Measurements from ENCODE around the gene TENM3.
"Not testable (repeated sequence)": the region's sequence is repeated elsewhere in the genome, so short reads cannot be mapped to it uniquely, and the experiment has no call there.

TENM3 gene

DNA sequence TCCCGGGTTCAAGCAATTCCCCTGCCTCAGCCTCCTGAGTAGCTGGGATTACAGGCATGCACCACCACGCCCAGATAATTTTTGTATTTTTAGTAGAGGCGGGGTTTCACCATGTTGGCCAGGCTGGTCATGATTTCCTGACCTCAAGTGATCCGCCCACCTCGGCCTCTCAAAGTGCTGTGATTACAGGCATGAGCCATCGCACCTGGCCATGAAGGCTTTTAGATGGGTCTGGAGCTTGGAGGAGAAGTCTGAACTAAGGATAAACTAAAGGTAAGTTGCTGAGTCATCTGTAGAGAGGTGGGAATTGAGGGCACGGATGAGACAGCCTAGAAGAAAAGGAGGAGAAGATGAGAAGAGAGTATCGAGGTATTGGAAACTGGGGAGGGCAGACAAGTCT lies at the start of gene TENM3:
Gene TENM3, plus strand, starts transcription at position 199 of the 400 bp plus-strand sequence. CDS start 80,619 bp downstream, outside the sequence.
- DNase-seq: not testable (repeated sequence)

DNA sequence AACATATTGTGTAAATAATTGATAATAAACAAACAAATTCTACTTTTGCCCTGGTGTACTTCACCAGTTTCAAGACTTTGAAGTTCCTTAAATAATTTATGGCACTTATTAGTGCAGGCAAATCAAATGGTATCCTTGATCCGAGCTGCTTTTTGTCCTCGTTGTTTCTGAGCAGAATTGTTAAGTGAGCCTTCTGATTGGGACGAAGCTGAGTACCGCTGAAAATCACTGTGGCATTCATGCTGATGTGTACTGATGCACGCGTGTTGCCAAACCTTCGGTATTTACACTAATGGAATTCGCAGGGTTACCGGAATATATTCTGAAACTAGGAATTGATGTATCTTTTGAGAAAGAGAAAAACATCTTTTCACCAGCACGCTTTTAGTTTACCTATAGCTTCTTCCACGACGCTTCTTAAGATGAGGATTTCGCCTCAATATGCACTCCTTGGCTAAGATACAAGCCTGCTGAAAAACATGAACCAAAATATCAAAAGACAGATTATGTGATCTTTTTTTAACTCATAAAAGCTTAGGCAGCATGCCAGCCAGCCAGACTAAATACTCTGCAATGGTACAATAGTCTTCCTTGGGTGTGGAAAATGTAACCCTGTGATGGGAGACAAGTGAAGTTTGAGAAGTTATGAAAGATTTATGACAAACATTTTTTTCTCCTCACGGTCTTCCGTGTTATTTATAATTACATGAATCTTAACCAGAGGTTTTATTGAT lies 48.9 kb upstream of the TENM3 start:
- DNase-seq: no peak

DNA sequence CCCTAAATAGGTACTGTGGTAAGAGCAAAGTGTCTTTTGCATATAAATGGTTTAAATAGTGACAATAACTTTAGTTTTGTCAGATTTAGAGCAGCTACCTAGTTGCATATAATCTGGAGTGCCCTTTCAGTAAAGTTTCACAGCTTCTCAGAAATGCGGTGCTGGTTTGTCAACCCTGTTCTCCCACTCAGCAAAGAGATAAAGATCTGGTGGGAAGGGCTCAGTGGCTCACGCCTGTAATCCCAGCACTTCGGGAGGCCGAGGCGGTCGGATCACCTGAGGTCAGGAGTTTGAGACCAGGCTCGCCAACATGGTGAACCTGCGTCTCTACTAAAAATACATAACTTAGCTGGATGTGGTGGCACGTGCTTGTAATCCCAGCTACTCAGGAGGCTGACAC lies 45.6 kb upstream of the TENM3 start:
- no peak for DNase-seq

DNA sequence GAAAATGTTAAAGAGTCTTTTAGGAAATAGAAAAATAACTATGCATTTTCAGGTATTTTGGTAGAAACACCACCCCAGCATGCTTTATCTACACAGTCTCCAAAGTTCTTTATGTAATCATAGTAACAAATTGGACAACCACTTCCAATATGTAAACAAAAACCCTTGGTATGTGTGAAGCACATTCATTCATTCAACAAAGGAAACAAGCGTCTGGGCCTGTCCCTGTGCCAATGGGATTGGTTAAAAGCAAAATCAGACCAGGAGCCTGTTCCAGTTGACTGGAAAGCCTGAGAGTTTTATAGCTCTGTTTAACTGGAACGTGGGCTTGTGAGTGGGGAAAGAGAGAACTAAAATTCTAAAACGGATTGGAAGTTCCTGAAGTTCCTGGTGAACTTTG lies 41.3 kb upstream of the TENM3 start:
- DNase-seq: no peak

DNA sequence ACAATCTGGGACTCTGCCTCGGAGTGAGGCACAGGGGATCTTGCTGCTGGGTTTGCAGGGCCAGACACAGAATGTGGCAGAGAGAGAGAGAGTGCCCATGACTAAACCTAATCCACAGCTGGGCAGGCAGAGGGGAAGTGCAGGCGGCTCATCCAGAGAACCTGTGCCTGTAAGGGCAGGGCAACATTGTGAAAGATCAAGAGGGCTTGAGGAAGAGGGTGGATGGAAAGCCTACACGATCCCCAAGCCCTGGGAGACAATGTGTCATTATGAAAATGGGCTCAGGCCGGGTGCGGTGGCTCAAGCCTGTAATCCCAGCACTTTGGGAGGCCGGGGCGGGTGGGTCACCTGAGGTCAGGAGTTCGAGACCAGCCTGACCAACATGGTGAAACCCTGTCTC lies 40.6 kb upstream of the TENM3 start:
- no peak for DNase-seq

DNA sequence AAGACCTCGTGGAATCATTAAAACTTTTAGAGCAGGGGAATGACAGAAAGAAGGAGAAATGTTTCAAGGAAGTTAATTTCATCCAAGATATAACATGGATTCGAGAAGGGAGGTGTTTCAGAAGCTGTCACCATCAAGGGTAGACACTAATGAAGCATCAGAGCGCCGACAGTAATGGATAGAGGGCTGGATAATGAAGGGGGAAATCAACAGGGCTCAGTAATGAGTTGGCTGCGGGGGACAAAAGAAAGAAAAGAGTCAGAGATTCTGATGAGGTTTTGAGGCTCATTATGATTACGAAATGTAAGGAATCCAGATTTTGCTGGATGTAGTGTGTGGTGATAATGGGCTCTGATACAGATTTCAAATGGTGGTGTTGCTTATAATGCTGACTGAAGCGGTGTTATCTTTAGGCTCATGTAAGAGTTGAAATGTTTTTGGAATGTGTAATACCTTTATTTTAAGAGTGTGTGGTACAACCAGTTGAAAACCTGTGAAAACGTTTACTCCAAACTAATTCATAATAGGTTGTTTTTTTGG lies 39.3 kb upstream of the TENM3 start:
- no peak for DNase-seq

DNA sequence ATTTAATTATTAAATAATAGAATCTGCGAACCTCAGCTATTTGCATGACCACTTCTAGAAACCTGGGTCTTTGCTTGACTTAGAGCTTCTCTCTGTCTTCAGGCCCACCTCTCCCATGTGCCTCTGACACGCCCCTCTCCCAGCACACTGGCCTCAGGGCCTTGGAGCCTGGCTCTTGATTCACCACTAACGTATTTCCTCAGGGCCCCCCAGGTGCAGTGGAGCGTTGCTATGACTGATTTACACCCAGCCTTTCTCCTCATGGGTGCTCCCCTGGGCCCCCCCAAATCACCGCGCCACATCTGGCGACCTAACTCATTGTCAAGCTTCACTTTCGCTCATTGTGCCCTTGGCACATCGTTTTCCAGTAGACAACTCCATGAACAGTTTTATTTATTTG lies 37.9 kb upstream of the TENM3 start:
- no peak for DNase-seq

DNA sequence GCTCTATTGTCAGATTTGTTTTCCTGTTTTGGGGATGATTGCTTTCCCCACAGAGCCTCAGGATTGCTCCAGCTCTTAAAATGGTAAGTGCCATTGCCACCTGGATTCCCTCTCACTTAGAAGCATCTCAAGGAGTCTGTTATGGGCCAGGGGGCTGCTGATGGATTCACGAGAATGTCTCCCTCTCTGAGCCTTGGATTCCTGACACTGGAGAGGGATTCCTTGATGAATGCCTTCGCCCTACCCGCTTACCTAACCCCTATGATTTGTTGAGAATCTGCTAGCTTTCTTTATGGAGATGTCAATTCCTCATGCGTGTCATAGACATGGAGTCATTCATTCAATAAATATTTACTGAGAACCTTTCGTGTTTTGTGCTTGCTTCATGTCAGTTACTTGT lies 36.9 kb upstream of the TENM3 start:
- no peak for DNase-seq

DNA sequence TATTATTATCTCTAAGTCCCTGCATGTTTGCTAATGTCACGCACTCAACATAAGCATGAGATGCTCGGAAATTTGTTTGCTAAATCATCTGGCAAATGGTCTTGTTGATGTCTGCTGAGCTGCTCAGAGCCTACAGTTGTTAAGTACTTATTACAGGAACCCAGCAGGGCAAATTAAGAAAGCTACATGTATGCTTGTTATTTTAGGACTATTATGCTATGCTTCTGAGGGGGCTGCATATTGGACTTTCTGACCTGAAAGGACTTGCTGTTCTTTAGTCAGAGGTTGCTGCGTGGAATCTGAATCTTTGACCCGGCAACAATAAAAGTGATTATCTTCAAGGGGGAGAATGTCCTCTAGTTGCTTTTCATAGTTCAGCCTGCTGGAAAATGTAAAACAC lies 36.3 kb upstream of the TENM3 start:
- no peak for DNase-seq

DNA sequence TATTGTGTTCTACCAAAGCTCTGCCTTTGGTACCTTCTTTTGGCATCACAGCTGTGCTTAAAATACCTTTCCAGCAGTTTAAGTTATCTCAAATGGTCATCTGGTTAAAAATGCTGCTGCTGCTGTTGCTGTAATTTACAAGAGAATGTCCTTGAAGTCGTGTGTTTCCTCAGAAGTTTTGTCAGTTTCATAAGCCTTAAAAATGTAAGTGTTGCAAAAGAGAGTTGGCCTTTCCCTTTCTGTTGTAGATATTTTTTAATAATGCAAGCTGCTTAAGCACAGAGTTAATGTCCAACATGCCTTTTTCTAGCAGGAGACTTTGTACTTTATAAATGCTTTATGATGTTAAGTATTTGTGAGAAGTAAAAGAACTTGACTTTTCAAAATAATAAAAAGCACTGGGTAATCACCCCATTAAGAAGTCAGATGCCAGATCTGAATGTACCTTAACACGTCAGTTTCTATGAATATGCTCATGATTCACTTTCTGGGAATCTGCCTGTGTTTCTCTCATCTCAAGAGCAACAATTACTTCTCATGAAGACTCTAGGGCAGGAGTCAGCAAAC lies 35.3 kb upstream of the TENM3 start:
- DNase-seq: no peak

DNA sequence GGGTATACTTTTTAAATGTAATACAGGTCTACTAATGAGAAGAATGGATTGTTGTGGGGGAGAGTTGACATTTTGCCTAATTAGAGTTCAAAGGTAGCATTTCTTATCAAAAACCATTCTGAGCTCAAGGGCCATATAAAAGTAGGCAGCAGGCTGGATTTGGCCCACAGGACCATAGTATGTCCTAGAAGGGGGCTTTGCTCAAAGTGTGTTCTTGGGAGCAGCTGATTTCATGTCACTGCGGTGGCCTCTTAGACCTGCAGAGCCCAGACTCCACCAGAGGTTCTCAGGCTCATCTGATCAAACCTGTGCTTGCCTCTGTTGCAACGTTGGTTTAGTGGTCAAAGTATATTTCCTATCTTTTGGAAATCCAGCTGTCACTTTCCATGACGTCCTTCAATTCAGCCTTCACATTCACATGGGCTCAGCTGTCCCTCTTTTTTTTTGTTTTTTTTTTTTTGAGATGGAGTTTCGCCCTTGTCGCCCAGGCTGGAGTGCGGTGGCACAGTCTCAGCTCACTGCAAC lies 34.6 kb upstream of the TENM3 start:
- no peak for DNase-seq

DNA sequence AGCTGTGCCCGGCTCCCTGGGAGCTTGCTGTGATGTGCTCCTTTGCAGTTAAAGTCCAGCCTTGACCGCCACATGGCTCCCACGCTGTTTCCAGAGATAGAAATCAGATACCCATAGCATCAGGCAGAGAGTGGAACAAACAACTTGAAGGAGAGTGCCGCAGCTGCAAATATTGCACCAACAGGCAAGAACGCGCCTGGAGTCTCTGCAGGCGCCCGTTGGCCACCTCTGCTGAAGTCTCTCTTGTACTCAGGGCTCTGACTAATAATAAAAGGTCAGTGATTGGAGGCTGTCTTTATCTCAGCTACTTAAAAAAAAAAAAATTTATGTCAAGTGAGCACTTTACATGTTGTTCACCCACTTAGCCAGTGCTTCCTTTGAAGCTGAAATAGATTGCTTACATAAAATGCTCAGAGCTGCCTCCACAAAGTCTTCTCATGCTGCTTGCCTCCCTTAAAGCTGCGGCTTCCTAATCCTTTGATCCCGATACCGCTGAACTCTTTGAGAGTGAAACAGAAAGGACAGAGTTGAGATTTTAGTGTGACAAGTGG lies 30.9 kb upstream of the TENM3 start:
- no peak for DNase-seq

DNA sequence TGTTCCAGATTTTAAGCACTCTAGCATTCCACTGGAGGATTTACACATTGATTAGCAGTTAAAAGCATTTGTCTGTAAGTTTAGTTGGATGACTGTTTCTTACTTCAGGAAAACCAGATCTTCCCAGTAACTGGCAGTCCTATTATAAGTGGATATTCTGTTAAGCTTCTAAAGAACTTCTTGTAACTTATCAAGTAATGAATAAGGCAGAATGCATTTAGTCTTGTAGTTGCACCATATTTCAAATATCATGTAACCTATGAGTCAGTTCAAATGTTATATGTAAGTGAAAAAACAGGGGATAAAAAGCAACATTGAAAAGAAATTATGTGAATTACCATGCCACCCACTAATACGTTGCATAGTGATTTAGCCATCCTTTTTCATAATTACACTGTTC lies 30.2 kb upstream of the TENM3 start:
- DNase-seq: no peak

DNA sequence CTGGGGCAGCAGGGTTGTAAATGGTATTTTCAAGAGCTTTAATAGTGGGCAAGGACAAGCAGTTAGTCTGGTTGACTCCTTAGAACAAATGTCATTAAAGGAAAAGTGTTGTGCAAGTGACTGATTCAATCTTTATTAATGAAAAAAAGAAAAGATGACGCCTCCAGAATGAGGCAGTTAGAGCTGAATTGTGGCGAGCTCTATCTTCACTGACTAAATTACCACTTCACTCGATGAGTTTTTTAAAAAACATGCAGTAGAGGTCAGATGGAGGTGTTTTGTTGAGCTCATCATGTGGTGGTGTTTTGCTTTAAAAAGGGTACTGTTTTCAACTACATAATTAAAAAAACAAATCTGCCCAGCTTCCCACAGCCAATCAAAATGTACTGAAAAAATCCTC lies 28.1 kb upstream of the TENM3 start:
- DNase-seq: no peak

DNA sequence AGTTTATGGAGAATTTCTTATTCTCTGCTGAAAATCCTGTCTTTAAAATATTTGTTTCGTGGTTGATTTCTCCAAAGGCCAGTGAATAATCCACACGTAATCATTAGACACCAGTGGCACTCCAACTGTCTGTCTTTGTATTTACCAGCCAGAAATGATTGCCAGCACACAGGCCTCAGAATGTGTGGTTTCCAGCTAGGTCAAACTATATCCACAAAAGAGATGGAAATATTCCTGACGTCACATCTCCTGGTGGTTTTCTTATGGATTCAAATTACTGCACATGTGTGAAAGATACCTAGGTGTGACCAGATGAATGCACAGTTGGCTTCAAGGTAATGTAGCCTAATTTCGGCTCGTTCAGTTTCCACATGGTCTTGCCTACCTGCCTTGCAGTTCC lies 27.2 kb upstream of the TENM3 start:
- no peak for DNase-seq

DNA sequence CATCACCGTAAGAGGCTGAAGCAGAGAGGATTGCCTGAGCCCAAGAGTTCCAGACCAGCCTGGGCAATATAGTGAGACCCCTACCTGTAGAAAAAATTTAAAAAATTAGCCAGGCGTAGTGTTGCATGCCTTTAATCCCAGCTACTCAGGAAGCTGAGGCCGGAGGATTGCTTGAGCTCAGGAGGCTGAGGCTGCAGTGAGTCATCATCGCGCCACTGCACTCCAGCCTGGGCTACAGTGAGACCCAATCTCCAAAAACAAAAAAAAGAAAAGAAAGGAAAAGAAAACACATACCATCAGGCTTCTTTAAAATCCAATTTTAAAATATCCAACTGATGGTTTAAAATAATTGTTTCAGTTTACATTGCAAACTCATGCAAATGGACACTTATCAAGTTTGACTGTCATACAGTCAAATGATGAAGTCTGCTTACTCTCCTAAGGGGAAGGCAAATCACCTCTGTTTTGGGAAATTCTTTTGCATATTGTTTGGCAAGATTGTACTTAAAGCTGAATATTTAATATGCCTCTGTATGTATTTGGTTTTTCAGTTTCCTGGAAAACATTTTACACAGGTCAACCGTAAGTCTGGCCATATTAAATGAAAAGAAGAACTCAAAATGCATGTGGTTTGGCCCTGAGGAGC lies 23.7 kb upstream of the TENM3 start:
- no peak for DNase-seq

DNA sequence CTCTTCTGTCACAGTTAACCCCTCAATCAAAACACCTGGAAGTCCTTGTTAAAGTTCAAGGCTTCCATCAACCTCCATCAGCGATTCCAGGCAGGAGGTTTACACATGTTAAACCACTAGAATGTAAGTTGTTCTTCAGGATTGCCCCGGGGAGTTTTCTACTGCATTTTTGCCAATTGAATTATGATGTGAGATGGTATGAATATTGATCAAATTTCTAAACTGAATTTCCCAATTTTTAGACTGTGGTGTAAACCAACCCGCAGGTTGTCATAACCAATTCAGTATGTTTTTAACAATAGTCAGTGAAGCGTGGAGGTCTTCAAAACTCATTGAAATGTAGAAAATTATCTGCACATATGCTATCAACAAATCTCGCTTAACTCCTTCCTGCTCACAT lies 21.2 kb upstream of the TENM3 start:
- no peak for DNase-seq

DNA sequence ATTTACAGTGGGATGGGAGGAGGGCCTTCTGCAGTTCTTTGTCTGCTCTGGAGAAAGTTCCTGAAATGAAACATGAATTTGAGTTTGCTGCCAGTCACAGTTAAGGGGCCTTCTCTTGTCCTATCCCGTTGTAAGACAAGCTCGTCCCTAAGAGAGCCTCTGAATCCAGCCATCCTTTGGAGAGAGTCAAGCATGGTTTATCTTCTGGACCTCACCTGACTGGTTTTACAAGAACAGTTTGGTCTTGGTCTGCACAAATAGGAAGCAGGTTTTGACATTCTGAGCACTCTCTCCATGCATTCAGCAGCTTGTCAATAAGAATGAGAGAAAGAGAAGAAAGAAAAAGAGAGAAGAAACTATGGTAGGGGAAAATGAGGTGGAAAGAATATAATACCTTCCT lies 20.4 kb upstream of the TENM3 start:
- DNase-seq: no peak

DNA sequence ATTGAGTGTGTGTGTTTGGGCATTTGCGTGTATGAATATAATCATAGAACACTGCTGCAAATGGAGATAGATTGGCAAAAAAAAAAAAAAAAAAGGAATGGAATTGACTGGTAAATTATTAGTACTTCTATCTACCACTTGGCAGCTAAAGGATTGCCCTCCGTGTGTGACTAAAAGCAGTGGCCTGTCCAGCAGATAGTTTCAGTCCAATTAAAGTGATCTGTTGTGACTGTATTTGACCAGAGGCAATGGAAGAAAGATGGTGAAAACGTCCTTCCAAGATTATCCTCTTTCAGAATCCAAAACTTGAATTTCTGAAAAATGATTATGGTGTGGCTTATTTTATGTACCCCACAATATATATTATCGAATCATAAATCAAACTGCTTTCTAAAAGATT lies 19.5 kb upstream of the TENM3 start:
- DNase-seq: no peak

DNA sequence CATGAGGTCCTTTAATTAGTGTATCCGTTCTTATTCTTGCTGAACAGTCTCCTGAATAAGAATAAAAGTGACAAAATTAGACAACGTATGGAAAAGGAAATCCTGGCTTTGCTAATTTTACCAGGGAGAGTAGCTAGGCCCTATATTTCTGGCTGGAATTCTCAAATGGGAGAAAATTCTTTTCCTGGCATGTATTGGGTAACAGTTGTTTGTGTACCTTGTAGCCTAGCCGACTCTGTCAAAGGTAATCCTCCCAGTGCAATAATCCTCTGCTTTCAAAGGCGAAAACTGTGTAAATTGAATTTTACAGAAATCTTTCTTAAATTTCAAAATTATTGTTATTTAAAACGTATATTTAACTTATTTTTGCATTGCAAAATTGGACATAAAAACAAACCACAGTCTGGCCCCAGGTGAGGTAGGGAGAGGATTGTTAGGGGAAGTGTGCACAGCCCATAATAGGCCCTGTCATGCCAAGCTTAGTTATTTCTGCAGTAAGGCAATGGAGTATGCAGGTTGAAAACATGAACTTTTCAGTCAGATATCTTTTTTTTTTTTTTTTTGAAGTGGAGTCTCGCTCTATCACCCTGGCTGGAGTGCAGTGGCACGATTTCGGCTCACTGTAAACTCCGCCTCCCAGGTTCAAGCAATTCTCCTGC lies 18.9 kb upstream of the TENM3 start:
- DNase-seq: no peak

DNA sequence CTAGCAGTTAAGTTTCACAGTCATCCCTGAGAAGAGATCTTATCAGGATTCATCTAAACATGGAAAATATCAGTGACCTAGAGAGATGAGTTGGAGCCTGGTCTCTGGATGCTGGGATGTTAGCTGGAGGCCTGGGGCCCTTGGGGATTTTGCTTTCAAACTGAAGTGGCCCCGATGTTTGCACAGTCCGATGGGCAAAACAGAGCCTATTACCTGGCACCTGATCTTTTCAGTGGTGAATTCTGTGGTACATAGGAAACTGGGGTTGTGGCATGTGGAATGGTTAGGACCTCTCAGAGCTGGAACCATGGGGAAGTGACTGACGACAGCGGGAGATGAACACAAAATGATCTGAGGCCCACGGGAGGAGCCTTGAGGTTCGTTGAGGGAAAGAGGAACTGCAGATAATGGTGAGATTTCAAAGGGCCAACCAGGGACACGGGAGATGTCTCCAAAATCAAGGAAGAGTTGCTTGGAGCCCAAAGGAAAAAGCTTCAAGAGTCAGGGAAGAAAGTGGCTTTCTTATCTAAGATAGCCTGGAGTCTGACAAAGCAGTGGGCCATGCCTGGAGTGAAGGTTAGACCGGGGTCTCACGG lies 17.8 kb upstream of the TENM3 start:
- no peak for DNase-seq

DNA sequence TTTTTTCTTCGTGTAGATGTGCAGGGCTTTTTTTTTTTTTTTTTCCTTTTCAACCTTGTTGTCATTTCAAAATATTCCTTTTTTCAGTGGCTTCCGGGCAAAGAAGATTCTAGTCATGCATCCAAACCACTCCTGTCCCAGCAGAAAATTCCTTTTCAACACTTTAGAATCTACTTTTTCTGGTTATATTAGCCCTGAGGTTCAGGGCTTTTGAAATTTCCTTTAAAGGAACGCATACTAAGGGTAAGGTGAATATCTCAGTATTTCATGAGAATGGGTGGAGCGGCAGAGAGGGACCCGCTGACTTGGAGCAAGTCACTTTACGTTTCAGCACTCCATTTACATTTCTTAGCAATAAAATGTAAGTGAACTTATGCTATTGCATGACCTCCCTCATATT lies 15.6 kb upstream of the TENM3 start:
- no peak for DNase-seq

All from CD4-positive, alpha-beta T cell treated with Interleukin-17A for 1 hour (primary cell).